C4-2B (cell line): ENCODE data around the gene CARD10.

Experiments used
- H3K27ac ChIP-seq: fragments of 450-650 bp; 2 replicates; pipeline ENCODE4 v1.5.1; 2017
- ZFX ChIP-seq: fragments of 450-650 bp; IDR thresholded peaks from 2 replicates; pipeline ENCODE4 v1.6.1; 2017
- TF ChIP-seq, protein P1 (sequence below): fragments of 450-650 bp; conservative IDR thresholded peaks from 2 replicates; pipeline ENCODE4 v1.5.1; 2017; ENCODE audit warnings: mild to moderate bottlenecking

CARD10 gene, protein sequence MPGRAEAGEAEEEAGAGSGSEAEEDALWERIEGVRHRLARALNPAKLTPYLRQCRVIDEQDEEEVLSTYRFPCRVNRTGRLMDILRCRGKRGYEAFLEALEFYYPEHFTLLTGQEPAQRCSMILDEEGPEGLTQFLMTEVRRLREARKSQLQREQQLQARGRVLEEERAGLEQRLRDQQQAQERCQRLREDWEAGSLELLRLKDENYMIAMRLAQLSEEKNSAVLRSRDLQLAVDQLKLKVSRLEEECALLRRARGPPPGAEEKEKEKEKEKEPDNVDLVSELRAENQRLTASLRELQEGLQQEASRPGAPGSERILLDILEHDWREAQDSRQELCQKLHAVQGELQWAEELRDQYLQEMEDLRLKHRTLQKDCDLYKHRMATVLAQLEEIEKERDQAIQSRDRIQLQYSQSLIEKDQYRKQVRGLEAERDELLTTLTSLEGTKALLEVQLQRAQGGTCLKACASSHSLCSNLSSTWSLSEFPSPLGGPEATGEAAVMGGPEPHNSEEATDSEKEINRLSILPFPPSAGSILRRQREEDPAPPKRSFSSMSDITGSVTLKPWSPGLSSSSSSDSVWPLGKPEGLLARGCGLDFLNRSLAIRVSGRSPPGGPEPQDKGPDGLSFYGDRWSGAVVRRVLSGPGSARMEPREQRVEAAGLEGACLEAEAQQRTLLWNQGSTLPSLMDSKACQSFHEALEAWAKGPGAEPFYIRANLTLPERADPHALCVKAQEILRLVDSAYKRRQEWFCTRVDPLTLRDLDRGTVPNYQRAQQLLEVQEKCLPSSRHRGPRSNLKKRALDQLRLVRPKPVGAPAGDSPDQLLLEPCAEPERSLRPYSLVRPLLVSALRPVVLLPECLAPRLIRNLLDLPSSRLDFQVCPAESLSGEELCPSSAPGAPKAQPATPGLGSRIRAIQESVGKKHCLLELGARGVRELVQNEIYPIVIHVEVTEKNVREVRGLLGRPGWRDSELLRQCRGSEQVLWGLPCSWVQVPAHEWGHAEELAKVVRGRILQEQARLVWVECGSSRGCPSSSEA

DNA sequence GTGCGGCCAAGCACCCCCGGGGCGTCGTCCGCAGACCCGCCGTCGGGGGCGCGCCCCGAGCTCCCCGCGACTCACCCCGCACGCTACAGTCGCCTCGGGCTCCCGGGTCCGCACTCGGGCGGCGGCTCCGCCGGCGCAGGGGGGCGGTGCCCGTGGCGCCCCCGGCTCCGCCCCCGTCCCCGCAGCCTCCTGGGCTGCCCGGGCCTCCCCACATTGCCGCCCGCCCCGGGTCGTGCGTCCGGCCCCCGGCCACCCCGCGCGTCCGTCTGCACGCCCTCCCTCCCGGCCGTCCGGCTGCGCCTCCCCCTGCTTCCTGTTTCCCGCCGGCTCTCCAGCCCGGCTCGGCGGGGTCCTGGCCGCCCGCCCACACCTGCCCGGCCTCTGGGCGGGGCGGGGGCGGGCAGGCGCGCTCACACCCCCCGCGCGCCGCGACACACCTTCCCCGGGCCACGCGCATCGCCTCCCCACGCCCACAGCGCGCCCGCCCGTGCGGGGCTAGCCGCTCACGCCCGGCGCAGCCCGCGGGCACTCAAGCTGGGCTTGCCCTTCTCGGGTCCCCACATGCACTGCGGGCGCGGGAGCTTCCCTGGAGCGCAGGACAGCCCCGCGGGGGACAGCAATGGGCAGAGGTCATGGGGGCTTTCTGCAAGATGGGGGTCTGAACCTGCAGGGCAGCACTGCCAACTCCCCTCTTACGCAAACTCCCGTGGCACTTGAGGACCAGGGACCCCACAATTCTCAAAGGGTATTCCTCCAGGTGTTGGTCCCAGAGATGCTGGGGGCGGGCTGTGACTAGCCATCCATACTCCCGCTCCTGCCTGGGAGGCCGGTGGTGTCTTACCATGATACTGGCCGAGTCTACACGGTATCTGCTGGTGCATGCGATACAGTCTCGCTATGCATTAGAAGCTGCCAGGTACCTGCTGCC, at the start of gene CARD10:
Gene CARD10 (minus strand): TSS at position 148 of the 928 bp plus-strand sequence. CDS start 215 bp downstream, outside the sequence.
- no peak; the same call in 1 of the 2 replicates for TF ChIP-seq ZFX
- TF ChIP-seq, protein P1, sequence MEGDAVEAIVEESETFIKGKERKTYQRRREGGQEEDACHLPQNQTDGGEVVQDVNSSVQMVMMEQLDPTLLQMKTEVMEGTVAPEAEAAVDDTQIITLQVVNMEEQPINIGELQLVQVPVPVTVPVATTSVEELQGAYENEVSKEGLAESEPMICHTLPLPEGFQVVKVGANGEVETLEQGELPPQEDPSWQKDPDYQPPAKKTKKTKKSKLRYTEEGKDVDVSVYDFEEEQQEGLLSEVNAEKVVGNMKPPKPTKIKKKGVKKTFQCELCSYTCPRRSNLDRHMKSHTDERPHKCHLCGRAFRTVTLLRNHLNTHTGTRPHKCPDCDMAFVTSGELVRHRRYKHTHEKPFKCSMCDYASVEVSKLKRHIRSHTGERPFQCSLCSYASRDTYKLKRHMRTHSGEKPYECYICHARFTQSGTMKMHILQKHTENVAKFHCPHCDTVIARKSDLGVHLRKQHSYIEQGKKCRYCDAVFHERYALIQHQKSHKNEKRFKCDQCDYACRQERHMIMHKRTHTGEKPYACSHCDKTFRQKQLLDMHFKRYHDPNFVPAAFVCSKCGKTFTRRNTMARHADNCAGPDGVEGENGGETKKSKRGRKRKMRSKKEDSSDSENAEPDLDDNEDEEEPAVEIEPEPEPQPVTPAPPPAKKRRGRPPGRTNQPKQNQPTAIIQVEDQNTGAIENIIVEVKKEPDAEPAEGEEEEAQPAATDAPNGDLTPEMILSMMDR = no peak
- peak within 1 kb of the TSS; percentile 75 for H3K27ac ChIP-seq

DNA sequence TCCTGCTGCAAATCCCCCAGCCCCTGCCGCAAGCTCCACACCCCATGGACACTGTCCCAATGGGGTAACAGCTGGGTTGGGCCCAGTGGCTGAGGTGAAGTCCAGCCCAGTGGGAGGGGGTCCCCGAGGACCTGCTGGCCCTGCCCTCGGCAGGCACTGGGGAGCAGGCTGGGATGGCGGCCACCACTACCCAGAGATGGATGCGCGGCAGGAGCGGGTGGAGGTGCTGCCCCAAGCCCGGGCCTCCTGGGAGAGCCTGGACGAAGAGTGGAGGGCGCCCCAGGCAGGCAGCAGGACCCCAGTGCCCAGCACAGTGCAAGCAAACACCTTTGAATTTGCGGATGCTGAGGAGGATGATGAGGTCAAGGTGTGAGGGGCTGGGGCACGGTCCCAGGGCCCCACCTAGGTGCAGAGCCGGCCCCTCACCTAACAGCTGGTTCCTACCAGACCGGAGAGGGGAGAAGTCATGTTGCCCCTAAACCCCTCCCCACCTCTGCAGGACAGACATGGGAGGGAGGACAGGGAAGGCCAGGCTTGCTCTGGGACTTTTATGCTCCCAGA, 49.3 kb upstream of the CARD10 start:
- H3K27ac ChIP-seq = no peak overlapping the region
- no peak for TF ChIP-seq ZFX
- TF ChIP-seq, protein P1 = no peak

DNA sequence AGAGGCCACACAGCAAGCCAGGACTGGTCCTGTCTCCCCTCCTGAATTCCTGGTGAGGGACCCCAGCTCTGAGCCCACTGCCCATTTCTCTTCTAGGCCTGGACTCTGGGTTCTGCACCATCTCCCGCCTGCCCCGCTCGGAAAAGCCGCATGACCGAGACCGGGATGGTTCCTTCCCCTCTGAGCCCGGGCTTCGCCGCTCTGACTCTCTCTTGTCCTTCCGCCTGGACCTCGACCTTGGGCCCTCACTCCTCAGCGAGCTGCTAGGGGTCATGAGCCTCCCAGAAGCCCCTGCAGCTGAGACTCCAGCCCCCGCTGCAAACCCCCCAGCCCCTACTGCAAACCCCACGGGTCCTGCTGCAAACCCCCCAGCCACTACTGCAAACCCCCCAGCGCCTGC, 48.8 kb upstream of the CARD10 start:
- H3K27ac ChIP-seq = no peak overlapping the region
- TF ChIP-seq, protein P1 = no peak
- TF ChIP-seq ZFX = no peak

DNA sequence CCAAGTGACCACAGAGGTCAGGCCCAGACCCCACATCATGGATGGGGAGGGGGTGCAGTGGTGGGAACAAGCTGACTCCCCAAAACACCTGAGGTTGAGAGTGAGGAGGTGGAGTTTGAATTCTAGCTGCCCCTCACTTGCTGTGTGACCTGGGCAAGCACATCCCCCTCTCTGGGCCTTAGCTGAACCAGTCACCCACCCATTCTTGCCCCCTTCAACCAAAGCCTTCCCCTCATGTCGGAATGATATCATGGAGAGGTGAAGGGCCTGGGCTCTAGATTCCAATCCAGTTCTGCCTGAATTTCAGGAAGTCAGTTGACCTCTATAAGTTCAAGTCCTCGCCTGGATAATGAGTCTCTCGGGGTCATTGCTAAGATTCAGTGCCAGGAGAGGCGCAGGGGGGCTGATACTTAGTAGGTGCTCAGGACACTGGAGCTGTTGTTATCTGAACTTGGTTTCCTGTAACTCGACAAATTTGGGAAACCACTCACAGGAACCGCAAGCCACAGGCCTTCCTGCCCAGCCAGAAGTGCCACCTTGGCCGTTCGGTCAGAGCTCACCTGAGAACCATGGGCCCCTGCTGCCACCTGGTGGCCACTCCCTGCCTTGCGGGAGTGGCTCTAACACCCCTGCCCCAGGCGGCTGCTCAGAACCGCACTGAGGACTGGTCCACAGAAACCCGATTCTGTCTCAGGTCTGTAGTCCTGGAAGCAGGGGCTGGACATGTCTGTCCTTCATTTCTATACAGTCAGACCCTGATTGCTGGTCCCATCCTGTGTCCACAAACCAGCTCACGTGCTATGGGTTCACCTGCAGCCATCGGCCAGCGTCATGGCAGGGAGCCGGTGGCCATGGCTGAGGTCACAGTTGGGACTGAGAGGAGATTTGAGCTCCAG, 47.9 kb upstream of the CARD10 start:
- peak overlapping the region; percentile 33 for H3K27ac ChIP-seq
- TF ChIP-seq ZFX = no peak
- TF ChIP-seq, protein P1 = peak; percentile 98

DNA sequence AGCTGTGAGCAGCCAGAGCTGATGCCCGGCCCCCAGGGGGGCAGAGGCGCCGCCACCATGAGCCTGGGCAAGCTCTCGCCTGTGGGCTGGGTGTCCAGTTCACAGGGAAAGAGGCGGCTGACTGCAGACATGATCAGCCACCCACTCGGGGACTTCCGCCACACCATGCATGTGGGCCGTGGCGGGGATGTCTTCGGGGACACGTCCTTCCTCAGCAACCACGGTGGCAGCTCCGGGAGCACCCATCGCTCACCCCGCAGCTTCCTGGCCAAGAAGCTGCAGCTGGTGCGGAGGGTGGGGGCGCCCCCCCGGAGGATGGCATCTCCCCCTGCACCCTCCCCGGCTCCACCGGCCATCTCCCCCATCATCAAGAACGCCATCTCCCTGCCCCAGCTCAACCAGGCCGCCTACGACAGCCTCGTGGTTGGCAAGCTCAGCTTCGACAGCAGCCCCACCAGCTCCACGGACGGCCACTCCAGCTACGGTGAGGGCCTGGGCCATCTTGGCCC, 47.2 kb upstream of the CARD10 start:
- TF ChIP-seq, protein P1 = no peak
- H3K27ac ChIP-seq = peak overlapping the region; percentile 33

DNA sequence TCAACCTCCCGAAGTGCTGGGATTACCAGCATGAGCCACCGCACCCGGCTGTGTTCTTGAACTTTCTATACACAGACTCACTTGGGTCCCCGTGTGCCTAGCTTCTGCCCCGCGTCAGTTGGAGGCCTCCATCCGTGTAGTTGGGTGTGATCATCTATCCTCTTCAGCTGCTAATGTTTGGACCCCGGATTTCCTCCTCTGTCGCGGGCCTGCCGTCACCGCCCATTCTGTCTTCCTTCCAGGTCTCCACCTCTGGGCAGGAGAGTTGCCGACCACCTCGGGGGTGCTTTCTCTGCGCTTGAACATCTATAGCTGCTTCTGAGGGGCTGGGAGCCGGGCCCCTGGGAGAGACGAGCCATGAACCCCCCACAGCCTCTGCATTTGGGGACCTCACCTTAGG, 46.6 kb upstream of the CARD10 start:
- no peak overlapping the region for H3K27ac ChIP-seq
- TF ChIP-seq, protein P1 = no peak
- TF ChIP-seq ZFX = no peak
